ENCODE measurements around the gene SPTSSB. TPM values are rescaled to one million over a fixed set of nuclear protein-coding genes. Genes with fewer than 3 reads are reported as not detected.

SPTSSB gene
- total and polyA plus RNA-seq, 4 donors: under 0.01 to 1.0 (median 0.05) TPM

DNA sequence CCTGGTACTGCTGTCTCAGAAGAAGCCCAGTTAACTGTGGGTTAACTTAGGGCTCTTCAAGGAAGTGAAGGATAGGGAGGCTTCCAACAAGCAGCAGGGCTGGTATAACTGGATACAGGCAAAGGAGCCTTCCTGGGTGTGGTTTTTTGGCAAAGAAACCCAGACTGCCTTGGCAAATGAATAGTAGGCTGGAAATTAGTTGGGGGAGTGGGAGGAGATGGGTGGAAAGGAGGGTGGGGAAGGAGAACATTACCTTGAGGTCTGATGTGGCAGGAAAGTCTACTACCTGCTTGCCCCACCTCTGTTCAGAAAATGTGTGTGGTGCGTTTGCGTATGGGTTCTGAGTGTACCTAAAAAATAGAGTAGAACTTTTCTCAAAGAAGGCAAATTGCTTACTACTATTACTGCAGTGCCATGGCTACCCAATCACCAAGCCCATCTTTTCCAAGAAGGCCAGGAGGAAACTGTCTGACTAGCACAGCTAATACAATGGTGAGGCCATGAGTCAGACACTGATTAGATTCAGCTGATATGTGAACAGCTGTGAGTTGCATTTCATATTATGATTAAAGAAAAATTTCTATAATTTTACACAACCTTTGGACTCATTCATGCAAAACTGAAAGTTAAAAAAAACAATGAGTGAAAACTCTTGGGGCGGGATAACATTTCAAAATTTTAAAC is 55.2 kb downstream of the SPTSSB start:
- no peak for DNase-seq (ENCODE audit: low spot score)
- Histone ChIP-seq H3K4me1 (ENCODE audit: control insufficient read depth in 4 of 4, insufficient read depth in 4 of 4, low read length in 3 of 4) (no peaks in the 10 kb centered on the region), H3K9me3 (ENCODE audit: control insufficient read depth in 4 of 4, low read length in 3 of 4) (no peaks in the 10 kb centered on the region), H3K27ac (ENCODE audit: low read depth in 1 of 2, low read length in 2 of 2) (no peak overlapping the region), H3K36me3 (ENCODE audit: control insufficient read depth in 4 of 4, insufficient read depth in 3 of 4, low read depth in 1 of 4, low read length in 3 of 4) (no peaks in the 10 kb centered on the region), H3K27me3 (ENCODE audit: control insufficient read depth in 4 of 4, insufficient read depth in 4 of 4, low read length in 3 of 4) (no peaks in the 10 kb centered on the region), H3K4me3 (ENCODE audit: low read depth in 1 of 3, low read length in 3 of 3) (no peak overlapping the region), H3K9ac (ENCODE audit: low read depth in 1 of 2, low read length in 2 of 2) (no peak overlapping the region)
- 91% methylated on average over 3 of the region's 3 CpGs for WGBS
- no peak for TF ChIP-seq JUND (IDR thresholded peaks at IDR 0.05)
- TF ChIP-seq FOXA1 (IDR thresholded peaks at IDR 0.05): no peak
- no peak for TF ChIP-seq GABPA (IDR thresholded peaks at IDR 0.05 in 1 of 2, conservative IDR thresholded peaks at IDR 0.05 in 1 of 2)
- TF ChIP-seq TAF1 (conservative IDR thresholded peaks at IDR 0.05): no peak

DNA sequence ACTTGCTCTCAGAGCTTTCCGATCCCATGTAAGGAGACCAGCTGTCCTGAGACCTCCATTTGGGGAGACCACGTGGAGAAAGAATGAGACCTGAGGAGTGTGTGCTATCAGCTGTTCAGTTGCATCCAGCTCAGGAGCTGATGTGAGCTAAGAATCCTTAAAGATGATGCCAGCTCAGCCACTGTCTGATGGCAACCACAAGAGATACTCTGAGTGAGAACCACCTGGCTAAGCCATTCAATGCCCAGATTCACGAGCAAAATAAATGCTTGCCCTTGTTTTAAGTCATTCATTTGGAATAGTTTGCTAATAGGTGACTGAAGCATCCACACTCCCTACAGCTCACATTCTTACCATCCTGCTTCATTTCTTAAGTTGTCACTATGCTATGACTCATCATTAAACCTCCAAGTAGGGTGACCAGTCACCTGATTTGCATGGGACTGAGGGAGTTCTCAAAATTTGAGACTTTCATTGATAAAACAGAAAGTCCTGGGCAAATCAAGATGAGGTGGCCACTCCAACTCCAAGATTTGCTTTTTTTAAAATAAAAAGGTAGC is 56.4 kb downstream of the SPTSSB start:
- H3K9me3 ChIP-seq (ENCODE audit: control insufficient read depth in 4 of 4, low read length in 3 of 4): no peaks in the 10 kb centered on the region
- no peaks in the 10 kb centered on the region for H3K27me3 ChIP-seq (ENCODE audit: control insufficient read depth in 4 of 4, insufficient read depth in 4 of 4, low read length in 3 of 4)
- TF ChIP-seq GABPA (IDR thresholded peaks at IDR 0.05 in 1 of 2, conservative IDR thresholded peaks at IDR 0.05 in 1 of 2): no peak
- no peak for TF ChIP-seq SP1 (IDR thresholded peaks at IDR 0.05)
- TF ChIP-seq, protein P1, sequence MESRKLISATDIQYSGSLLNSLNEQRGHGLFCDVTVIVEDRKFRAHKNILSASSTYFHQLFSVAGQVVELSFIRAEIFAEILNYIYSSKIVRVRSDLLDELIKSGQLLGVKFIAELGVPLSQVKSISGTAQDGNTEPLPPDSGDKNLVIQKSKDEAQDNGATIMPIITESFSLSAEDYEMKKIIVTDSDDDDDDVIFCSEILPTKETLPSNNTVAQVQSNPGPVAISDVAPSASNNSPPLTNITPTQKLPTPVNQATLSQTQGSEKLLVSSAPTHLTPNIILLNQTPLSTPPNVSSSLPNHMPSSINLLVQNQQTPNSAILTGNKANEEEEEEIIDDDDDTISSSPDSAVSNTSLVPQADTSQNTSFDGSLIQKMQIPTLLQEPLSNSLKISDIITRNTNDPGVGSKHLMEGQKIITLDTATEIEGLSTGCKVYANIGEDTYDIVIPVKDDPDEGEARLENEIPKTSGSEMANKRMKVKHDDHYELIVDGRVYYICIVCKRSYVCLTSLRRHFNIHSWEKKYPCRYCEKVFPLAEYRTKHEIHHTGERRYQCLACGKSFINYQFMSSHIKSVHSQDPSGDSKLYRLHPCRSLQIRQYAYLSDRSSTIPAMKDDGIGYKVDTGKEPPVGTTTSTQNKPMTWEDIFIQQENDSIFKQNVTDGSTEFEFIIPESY (IDR thresholded peaks at IDR 0.05): no peak
- no peak for TF ChIP-seq FOXA1 (IDR thresholded peaks at IDR 0.05)
- TF ChIP-seq, protein P2, sequence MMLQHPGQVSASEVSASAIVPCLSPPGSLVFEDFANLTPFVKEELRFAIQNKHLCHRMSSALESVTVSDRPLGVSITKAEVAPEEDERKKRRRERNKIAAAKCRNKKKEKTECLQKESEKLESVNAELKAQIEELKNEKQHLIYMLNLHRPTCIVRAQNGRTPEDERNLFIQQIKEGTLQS (IDR thresholded peaks at IDR 0.05): no peak
- TF ChIP-seq RAD21 (IDR thresholded peaks at IDR 0.05): no peak
- no peak for TF ChIP-seq TAF1 (conservative IDR thresholded peaks at IDR 0.05)
- no peak for TF ChIP-seq RXRA (IDR thresholded peaks at IDR 0.05)
- TF ChIP-seq, protein P3, sequence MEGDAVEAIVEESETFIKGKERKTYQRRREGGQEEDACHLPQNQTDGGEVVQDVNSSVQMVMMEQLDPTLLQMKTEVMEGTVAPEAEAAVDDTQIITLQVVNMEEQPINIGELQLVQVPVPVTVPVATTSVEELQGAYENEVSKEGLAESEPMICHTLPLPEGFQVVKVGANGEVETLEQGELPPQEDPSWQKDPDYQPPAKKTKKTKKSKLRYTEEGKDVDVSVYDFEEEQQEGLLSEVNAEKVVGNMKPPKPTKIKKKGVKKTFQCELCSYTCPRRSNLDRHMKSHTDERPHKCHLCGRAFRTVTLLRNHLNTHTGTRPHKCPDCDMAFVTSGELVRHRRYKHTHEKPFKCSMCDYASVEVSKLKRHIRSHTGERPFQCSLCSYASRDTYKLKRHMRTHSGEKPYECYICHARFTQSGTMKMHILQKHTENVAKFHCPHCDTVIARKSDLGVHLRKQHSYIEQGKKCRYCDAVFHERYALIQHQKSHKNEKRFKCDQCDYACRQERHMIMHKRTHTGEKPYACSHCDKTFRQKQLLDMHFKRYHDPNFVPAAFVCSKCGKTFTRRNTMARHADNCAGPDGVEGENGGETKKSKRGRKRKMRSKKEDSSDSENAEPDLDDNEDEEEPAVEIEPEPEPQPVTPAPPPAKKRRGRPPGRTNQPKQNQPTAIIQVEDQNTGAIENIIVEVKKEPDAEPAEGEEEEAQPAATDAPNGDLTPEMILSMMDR (IDR thresholded peaks at IDR 0.05; ENCODE audit: low read depth, low read length, missing input control): no peak
- TF ChIP-seq, protein P4, sequence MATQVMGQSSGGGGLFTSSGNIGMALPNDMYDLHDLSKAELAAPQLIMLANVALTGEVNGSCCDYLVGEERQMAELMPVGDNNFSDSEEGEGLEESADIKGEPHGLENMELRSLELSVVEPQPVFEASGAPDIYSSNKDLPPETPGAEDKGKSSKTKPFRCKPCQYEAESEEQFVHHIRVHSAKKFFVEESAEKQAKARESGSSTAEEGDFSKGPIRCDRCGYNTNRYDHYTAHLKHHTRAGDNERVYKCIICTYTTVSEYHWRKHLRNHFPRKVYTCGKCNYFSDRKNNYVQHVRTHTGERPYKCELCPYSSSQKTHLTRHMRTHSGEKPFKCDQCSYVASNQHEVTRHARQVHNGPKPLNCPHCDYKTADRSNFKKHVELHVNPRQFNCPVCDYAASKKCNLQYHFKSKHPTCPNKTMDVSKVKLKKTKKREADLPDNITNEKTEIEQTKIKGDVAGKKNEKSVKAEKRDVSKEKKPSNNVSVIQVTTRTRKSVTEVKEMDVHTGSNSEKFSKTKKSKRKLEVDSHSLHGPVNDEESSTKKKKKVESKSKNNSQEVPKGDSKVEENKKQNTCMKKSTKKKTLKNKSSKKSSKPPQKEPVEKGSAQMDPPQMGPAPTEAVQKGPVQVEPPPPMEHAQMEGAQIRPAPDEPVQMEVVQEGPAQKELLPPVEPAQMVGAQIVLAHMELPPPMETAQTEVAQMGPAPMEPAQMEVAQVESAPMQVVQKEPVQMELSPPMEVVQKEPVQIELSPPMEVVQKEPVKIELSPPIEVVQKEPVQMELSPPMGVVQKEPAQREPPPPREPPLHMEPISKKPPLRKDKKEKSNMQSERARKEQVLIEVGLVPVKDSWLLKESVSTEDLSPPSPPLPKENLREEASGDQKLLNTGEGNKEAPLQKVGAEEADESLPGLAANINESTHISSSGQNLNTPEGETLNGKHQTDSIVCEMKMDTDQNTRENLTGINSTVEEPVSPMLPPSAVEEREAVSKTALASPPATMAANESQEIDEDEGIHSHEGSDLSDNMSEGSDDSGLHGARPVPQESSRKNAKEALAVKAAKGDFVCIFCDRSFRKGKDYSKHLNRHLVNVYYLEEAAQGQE (IDR thresholded peaks at IDR 0.05): no peak
- TF ChIP-seq EGR1 (IDR thresholded peaks at IDR 0.05; ENCODE audit: low read depth in 2 of 2): no peak
- no peak for TF ChIP-seq YY1 (IDR thresholded peaks at IDR 0.05)
- no peak for TF ChIP-seq FOXA2 (IDR thresholded peaks at IDR 0.05)
- TF ChIP-seq HNF4A (conservative IDR thresholded peaks at IDR 0.05): no peak
- no peaks in the 10 kb centered on the region for H3K4me1 ChIP-seq (ENCODE audit: control insufficient read depth in 4 of 4, insufficient read depth in 4 of 4, low read length in 3 of 4)
- no peak for DNase-seq (ENCODE audit: low spot score)
- H3K4me3 ChIP-seq (ENCODE audit: low read depth in 1 of 3, low read length in 3 of 3): no peak overlapping the region
- 93% methylated on average over 3 of the region's 3 CpGs for WGBS
- H3K36me3 ChIP-seq (ENCODE audit: control insufficient read depth in 4 of 4, insufficient read depth in 3 of 4, low read depth in 1 of 4, low read length in 3 of 4): no peaks in the 10 kb centered on the region
- H3K27ac ChIP-seq (ENCODE audit: low read depth in 1 of 2, low read length in 2 of 2): no peak overlapping the region
- H3K9ac ChIP-seq (ENCODE audit: low read depth in 1 of 2, low read length in 2 of 2): no peak overlapping the region

Data from liver (tissue), 9 donors.